GM18861 (cell line): ENCODE results near the gene ADGRA3.
"Not testable (repeated sequence)": the region's sequence is repeated elsewhere in the genome, so short reads cannot be mapped to it uniquely, and the experiment has no call there.

ENCODE experiments used
- ATAC-seq: cut with Tn5 transposase; IDR thresholded peaks from one replicate; pipeline ENCODE4 v1.9.1; 2021; ENCODE audit not compliant: unreplicated experiment

ADGRA3 gene

DNA sequence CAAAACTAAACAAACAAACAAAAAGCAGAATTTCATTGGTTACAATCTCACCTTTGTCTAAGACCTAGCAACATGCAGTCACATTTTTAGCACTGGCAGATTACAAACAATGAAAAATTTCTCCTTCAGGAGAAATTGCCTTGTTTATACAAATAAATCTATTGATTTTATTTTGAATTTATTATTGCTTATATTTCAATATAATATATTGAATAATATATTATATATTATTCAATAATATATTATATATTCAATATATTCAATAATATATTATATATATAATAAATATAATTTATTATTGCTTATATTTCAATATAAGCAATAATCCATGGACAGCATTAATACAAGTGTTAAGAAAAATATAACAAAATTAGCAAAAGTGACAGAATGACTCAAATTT lies 131.7 kb downstream of the ADGRA3 start:
- ATAC-seq, result no peak

DNA sequence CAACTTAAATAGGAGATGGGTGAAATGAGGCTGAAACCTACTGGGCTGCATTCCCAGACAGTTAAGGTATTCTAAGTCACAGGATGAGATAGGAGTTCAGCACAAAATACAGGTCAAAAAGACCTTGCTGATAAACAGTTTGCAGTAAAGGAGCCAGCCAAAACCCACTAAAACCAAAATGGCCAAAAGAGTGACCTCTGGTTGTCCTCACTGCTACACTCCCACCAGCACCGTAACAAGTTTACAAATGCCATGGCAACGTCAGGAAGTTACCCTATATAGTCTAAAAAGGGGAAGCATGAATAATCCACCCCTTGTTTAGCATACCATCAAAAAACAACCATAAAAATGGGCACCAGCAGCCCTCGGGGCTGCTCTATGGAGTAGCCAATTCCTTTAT lies 133.7 kb downstream of the ADGRA3 start:
- ATAC-seq, result not testable (repeated sequence)

DNA sequence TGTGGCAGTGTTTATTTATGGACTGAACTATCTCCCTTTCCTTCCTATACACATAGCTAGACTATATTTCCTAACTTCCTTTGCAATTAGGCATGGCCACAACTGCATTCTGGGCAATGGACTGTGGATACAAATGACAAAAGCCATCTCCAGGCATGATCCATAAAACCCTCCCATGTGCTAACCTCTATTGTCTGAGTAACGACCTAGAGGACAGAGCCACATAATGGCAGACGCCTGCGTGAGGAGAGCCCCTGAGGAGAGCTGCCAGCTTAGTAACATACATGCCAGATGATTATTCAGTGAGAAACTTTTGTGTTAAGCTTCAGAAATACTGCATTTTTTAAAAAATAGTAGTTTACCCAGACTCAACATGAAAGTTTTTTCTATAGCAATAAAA lies 142.9 kb downstream of the ADGRA3 start:
- no peak for ATAC-seq

- ATAC-seq, result no peak
Observed at GRCh38 chr4:22369901-22370562, 145.8 kb downstream of the ADGRA3 start.

- no peak for ATAC-seq
Observed at GRCh38 chr4:22363787-22364186, 152.1 kb downstream of the ADGRA3 start.

DNA sequence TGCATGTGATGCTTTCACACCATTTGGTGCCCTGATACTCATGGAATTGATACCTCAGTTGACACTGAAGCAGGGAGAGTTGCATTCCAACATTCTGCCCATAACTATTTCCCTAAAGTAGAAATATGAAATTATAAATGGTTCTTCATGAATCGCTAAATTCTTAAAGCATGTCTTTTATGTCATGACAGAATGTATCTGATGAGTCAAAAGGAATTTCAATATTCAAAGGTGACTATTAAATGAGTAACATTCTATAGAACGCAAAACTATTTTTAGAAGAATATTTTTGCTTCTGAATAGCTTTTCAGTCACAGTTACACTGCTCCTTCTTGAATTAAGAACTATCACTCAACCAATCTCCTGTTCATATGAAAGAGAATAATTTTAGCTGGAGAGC lies 152.8 kb downstream of the ADGRA3 start:
- no peak for ATAC-seq

DNA sequence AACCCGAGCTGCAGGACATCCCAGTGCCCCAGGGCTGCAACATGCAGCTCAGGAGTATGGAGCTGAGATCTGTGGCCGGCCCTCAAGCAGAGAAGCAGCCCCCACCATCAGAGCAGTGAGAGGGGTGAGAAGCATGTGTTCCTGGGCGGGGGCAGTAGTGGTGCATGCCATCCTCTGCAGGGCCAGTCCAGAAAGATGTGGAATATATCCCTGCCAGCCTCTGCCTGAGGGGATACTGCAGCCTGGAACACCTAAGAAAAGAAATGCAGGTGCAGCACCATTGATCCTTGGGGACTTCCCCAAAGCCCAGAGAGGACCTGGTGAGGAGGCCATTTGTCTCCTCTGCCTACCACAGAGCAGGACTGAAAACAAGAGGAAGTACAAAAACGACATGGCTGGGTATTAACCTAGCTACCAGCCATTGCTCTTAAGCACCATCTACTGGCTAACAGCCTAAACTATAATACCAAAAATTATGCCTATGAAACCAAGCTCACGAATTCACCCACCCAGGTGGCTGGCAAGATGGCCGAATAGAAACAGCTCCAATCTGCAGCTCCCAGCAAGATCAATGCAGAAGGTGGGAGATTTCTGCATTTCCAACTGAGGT lies 158.8 kb downstream of the ADGRA3 start:
- peak; percentile 84 for ATAC-seq

DNA sequence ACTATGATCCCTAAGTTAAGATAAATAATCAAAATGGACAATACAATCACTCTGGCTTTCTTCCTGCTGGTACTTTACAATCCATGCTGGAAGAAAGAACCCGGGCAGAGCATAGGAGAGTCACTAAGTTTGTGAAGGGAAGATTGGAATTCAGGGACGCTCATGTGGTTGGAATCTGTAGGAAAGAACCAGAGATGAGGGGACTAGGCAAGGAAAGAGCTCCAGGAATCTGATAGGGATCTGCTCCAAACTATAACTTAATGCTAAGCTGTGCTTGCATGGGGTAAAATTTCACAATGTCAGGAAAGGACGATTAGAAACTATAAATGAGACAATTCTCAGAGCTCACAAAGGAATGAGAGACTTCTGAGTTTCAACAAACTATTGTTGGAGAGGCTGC lies 167.5 kb downstream of the ADGRA3 start:
- ATAC-seq, result no peak

- ATAC-seq, result no peak
Observed at GRCh38 chr4:22345678-22346077, 170.2 kb downstream of the ADGRA3 start.

GRCh38 chr4:22345055-22345454 lies 170.8 kb downstream of the ADGRA3 start:
- no peak for ATAC-seq

DNA sequence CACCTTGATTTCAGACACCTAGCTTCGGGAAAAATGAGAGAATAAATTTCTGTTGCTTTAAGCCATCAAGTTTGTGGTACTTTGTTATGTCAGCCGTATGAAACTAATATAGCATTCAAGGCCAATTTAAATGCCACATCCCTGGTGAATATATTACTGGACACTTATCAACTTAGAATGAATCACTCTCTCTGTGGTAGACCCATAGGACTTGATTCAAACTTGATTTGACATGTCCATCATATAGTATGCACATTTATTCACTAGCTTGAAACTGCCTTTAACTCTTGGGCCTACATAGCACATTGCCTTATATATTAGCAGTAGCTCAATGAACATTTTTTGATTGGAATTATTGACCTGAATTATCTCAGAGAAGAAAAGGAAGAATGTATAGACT lies 172.3 kb downstream of the ADGRA3 start:
- ATAC-seq, result no peak

DNA sequence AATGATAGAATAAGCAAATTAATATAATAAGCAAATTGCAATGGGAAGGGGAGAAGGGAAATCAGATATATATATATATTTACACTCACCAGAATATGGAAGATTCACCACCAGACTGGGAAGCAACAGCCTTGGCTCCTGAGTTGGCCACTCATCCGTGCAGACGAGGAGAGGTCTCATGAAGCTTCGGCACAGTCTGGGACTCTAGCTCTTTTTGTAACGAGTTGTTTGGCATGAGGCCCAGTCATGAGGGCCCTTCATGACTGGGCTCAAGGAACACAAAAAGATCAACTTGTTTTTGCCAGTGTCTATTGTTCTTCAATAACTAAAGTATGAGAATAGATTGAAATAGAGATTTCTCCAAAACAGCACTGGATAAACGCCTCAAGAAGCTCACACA lies 176.4 kb downstream of the ADGRA3 start:
- no peak for ATAC-seq

- no peak for ATAC-seq
Observed at GRCh38 chr4:22338796-22339195, 177.1 kb downstream of the ADGRA3 start.
